GM12892 (cell line): Measurements from ENCODE around the gene NSG1.

Source experiments
- POLR2A ChIP-seq: IDR thresholded peaks from 2 replicates; pipeline ENCODE4 v1.6.1; 2011; ENCODE audit warnings: low read depth, low read length, control low read depth
- POLR2AphosphoS5 ChIP-seq: IDR thresholded peaks from 2 replicates; pipeline ENCODE4 v1.6.1; 2011; ENCODE audit warnings: low read depth, low read length, control low read depth

DNA sequence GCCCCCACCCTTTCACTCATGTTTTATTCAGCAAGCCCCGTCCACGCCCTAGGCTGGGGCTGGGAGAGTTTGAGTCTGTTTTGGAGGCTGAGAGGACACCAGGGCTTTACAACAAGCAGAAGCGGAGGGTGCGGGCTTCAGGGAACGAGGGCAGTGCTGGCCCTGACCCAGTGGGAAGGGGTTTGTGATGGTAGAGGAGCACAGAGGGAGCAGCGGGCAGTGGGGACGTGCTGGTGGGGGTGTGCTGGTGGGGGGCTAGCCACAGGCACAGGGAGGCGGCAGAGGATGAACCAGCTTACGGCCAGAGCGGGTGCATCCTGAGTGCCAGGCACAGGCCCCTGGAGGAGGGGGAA, 26.4 kb downstream of the NSG1 start:
- TF ChIP-seq POLR2A (no peak), POLR2AphosphoS5 (no peak)
